Thoracic aorta (tissue), 2 donors: ENCODE results near the gene C15orf39. TPM values are rescaled to one million over a fixed set of nuclear protein-coding genes. Genes with fewer than 3 reads are reported as not detected.

Experiments used
- ATAC-seq: fragments of 150-250 bp; one replicate; pipeline ENCODE4 v1.8.0; 2017; ENCODE audit warnings: low read depth; ENCODE audit not compliant: insufficient number of reproducible peaks, low FRiP score
- DNase-seq: peaks from one replicate; pipeline ENCODE4 v3.0.0-alpha.2; 2020; ENCODE audit warnings: low spot score
- H3K27ac ChIP-seq, 2 donors: fragments of 200-600 bp; sonication (generic); 1 replicate in 1 of 2; 2 replicates in 1 of 2; pipeline ENCODE4 v1.5.1; 2016; ENCODE audit warnings: mild to moderate bottlenecking in 2 of 2, moderate library complexity in 2 of 2
- H3K27me3 ChIP-seq: fragments of 200-600 bp; sonication (generic); replicated peaks from 2 replicates; pipeline ENCODE4 v1.6.0; 2016; ENCODE audit warnings: mild to moderate bottlenecking; ENCODE audit not compliant: insufficient read depth
- H3K36me3 ChIP-seq: fragments of 200-600 bp; sonication (generic); one replicate; pipeline ENCODE4 v1.5.1; 2016
- H3K4me1 ChIP-seq, 2 donors: fragments of 200-600 bp; sonication (generic); 1 replicate in 1 of 2; 2 replicates in 1 of 2; pipeline versions ENCODE4 v1.5.1 to v1.6.0; 2016; ENCODE audit warnings: low read depth in 2 of 2, mild to moderate bottlenecking in 1 of 2; ENCODE audit not compliant: control insufficient read depth in 1 of 2
- H3K4me3 ChIP-seq: fragments of 200-600 bp; sonication (generic); 2 replicates; pipeline ENCODE4 v1.5.1; 2016; ENCODE audit warnings: mild to moderate bottlenecking
- H3K9me3 ChIP-seq: fragments of 200-600 bp; sonication (generic); 2 replicates; pipeline ENCODE4 v1.5.1; 2016
- CTCF ChIP-seq: fragments of 200-600 bp; sonication (generic); IDR thresholded peaks from one replicate; pipeline ENCODE4 v1.5.1; 2019; ENCODE audit warnings: antibody characterized with exemption
- total RNA-seq, 2 donors: library from RNA; depleted of rRNA; stranded (reverse); fragments of >200 nt; gene quantifications; one replicate each; pipeline versions ENCODE4 v1.1.0 to v1.2.3, GENCODE V29; 2016

The C15orf39 gene
- total RNA-seq, 2 donors from 2014 or later: 22.7 to 45.2 TPM

- ATAC-seq (no peak), DNase-seq (no peak)
- H3K27ac ChIP-seq: no peak overlapping the region
- H3K9me3 ChIP-seq: no peaks in the 10 kb centered on the region
- peaks cover 0 to 14% of the 10 kb centered on the region in 2 donors for H3K4me1 ChIP-seq
- H3K36me3 ChIP-seq: no peaks in the 10 kb centered on the region
- no peak for TF ChIP-seq CTCF
- H3K27me3 ChIP-seq: no peaks in the 10 kb centered on the region
- H3K4me3 ChIP-seq: no peak overlapping the region
These were observed 7.3 kb upstream of the C15orf39 start for GRCh38 chr15:75194397-75194796.

GRCh38 chr15:75195122-75195765 is 6.4 kb upstream of the C15orf39 start:
- Histone ChIP-seq H3K27ac (no peak overlapping the region), H3K4me1 (peaks cover 0 to 14% of the 10 kb centered on the region in 2 donors), H3K27me3 (no peaks in the 10 kb centered on the region), H3K9me3 (no peaks in the 10 kb centered on the region), H3K36me3 (no peaks in the 10 kb centered on the region), H3K4me3 (no peak overlapping the region)
- DNase-seq: no peak
- no peak for ATAC-seq
- no peak for TF ChIP-seq CTCF

GRCh38 chr15:75195766-75196241 is 5.9 kb upstream of the C15orf39 start:
- H3K27ac ChIP-seq: no peak overlapping the region
- no peaks in the 10 kb centered on the region for H3K27me3 ChIP-seq
- no peak for ATAC-seq
- DNase-seq: no peak
- no peak overlapping the region for H3K4me3 ChIP-seq
- no peak for TF ChIP-seq CTCF
- H3K36me3 ChIP-seq: no peaks in the 10 kb centered on the region
- H3K4me1 ChIP-seq: peaks cover 1 to 17% of the 10 kb centered on the region in 2 donors
- H3K9me3 ChIP-seq: no peaks in the 10 kb centered on the region

GRCh38 chr15:75197062-75197630 is 4.5 kb upstream of the C15orf39 start:
- H3K4me3 ChIP-seq: no peak overlapping the region
- ATAC-seq: no peak
- DNase-seq: no peak
- H3K27ac ChIP-seq: no peak overlapping the region
- TF ChIP-seq CTCF: no peak
- H3K36me3 ChIP-seq: no peaks in the 10 kb centered on the region
- peaks cover 6 to 23% of the 10 kb centered on the region in 2 donors for H3K4me1 ChIP-seq
- no peaks in the 10 kb centered on the region for H3K9me3 ChIP-seq
- H3K27me3 ChIP-seq: no peaks in the 10 kb centered on the region

GRCh38 chr15:75198560-75199356 is 2.9 kb upstream of the C15orf39 start:
- ATAC-seq (no peak), DNase-seq (no peak)
- no peak for TF ChIP-seq CTCF
- Histone ChIP-seq H3K27me3 (no peaks in the 10 kb centered on the region), H3K36me3 (no peaks in the 10 kb centered on the region), H3K27ac (no peak overlapping the region), H3K4me1 (peaks cover 10 to 31% of the 10 kb centered on the region in 2 donors), H3K9me3 (no peaks in the 10 kb centered on the region), H3K4me3 (no peak overlapping the region)
